Right lobe of liver (tissue), 6 donors: Measurements from ENCODE around the gene ARL15. TPM values are rescaled to one million over a fixed set of nuclear protein-coding genes. Genes with fewer than 3 reads are reported as not detected.
A peak's percentile ranks its signal among the peaks of the same experiment; 100 is the strongest.

ENCODE experiments used
- ATAC-seq, 4 donors: fragments of 200-7000 bp; cut with Tn5 transposase; one replicate each; pipeline ENCODE4 v1.9.1; 2020; ENCODE audit warnings: mild to moderate bottlenecking in 4 of 4, moderate library complexity in 4 of 4
- DNase-seq, 3 donors: peaks; one replicate each; pipeline ENCODE4 v3.0.0-alpha.2; 2020
- H3K27ac ChIP-seq, 3 donors: fragments of 200-600 bp; one replicate each; pipeline ENCODE4 v1.8.0; 2022
- H3K27me3 ChIP-seq, 2 donors: fragments of 200-600 bp; one replicate each; pipeline ENCODE4 v1.8.0; 2022
- H3K36me3 ChIP-seq, 4 donors: fragments of 200-600 bp; sonication (generic) in 1 of 4; one replicate each; pipeline versions ENCODE4 v1.5.1 to v1.8.0; 2017 to 2022; ENCODE audit warnings: control low read depth in 1 of 4
- H3K4me1 ChIP-seq, 4 donors: fragments of 200-600 bp; sonication (generic) in 1 of 4; one replicate each; pipeline versions ENCODE4 v1.5.1 to v1.8.0; 2017 to 2022; ENCODE audit warnings: control low read depth in 1 of 4
- H3K4me3 ChIP-seq, 3 donors: fragments of 200-600 bp; one replicate each; pipeline ENCODE4 v1.8.0; 2022
- H3K9me3 ChIP-seq, 4 donors: fragments of 200-600 bp; sonication (generic) in 1 of 4; one replicate each; pipeline versions ENCODE4 v1.5.1 to v1.8.0; 2017 to 2022; ENCODE audit warnings: control low read depth in 1 of 4
- CTCF ChIP-seq, 4 donors: fragments of 200-600 bp in 3 of 4; fragments of 450-650 bp in 1 of 4; IDR thresholded peaks; one replicate each; pipeline versions ENCODE4 v1.5.1 to v1.8.0; 2016 to 2022; ENCODE audit warnings: antibody characterized with exemption in 4 of 4, mild to moderate bottlenecking in 2 of 4
- POLR2A ChIP-seq: fragments of 450-650 bp; IDR thresholded peaks from one replicate; pipeline ENCODE4 v1.6.1; 2017; ENCODE audit warnings: antibody characterized with exemption, mild to moderate bottlenecking
- WGBS: methylation state at CpG from one replicate; pipeline ENCODE4 v1.1.6; 2018; ENCODE audit warnings: low coverage, low lambda C conversion rate; ENCODE audit not compliant: insufficient coverage; ENCODE audit errors: missing lambda C conversion rate; 5-methylcytosine and 5-hydroxymethylcytosine counted together
- intact Hi-C, 2 donors: fragments of 100-400 bp; cut with DNase I; formaldehyde crosslinking; loops; one replicate each; pipeline versions ENCODE4 v1.11.2 to v1.14.1; 2022
- total RNA-seq, 6 experiments: library from RNA; depleted of rRNA in 2 of 6; stranded (reverse); fragments of >200 nt in 2 of 6; fragmentation: NEBNext Ultra II Directional in 3 of 6; extraction: Animal tissue kit (Norgen Biotek cat#: 25700) in 3 of 6; gene quantifications; one replicate each; pipeline versions ENCODE4 v1.1.0 to v1.2.4, GENCODE V29; 2016 to 2023
- donor health status: DM: no; HTN: yes; CAD: no.
- donor health status: DM: no; HTN: no; CAD: no.
- donor health status: DM: no; HTN: no; CAD: no.
- donor health status: DM: no; HTN: yes; CAD: no.
- donor health status: DM: no; HTN: yes; CAD: no.

Gene ARL15
- total RNA-seq, 6 experiments from 2014 or later, result 6.3 to 16.5 (median 9.6) TPM

- no peaks in the 10 kb centered on the region for H3K36me3 ChIP-seq
- DNase-seq, result no peak
- H3K27me3 ChIP-seq, result no peaks in the 10 kb centered on the region
- intact Hi-C loops, result no loop called here
- no peak overlapping the region for H3K27ac ChIP-seq
- H3K4me3 ChIP-seq, result no peak overlapping the region
- 56% methylated on average over 5 of the region's 5 CpGs for WGBS
- H3K4me1 ChIP-seq, result no peaks in the 10 kb centered on the region
- ATAC-seq, result no peak
- TF ChIP-seq CTCF (IDR thresholded peaks at IDR 0.05) (no peak), POLR2A (no peak)
- H3K9me3 ChIP-seq, result no peaks in the 10 kb centered on the region
Measured at GRCh38 chr5:54021431-54022164, 288.8 kb downstream of the ARL15 start.

- TF ChIP-seq CTCF (IDR thresholded peaks at IDR 0.05) (no peak), POLR2A (no peak)
- ATAC-seq (no peak), DNase-seq (no peak)
- Histone ChIP-seq H3K36me3 (no peaks in the 10 kb centered on the region), H3K4me3 (no peak overlapping the region), H3K27me3 (no peaks in the 10 kb centered on the region), H3K9me3 (no peaks in the 10 kb centered on the region), H3K27ac (no peak overlapping the region), H3K4me1 (no peaks in the 10 kb centered on the region)
- 100% methylated on average over 2 of the region's 3 CpGs for WGBS
- intact Hi-C loops, result no loop called here
Measured at GRCh38 chr5:54018438-54018837, 291.9 kb downstream of the ARL15 start.

GRCh38 chr5:54017580-54017979, 292.8 kb downstream of the ARL15 start:
- H3K36me3 ChIP-seq, result no peaks in the 10 kb centered on the region
- no peak overlapping the region for H3K27ac ChIP-seq
- intact Hi-C loops, result no loop called here
- no peak for ATAC-seq
- no peaks in the 10 kb centered on the region for H3K9me3 ChIP-seq
- H3K27me3 ChIP-seq, result no peaks in the 10 kb centered on the region
- TF ChIP-seq POLR2A, result no peak
- TF ChIP-seq CTCF (IDR thresholded peaks at IDR 0.05), result no peak
- H3K4me1 ChIP-seq, result no peaks in the 10 kb centered on the region
- no peak for DNase-seq
- 77% methylated on average over 2 of the region's 2 CpGs for WGBS
- no peak overlapping the region for H3K4me3 ChIP-seq

GRCh38 chr5:54013556-54014194, 296.7 kb downstream of the ARL15 start:
- intact Hi-C loops, result no loop called here
- Histone ChIP-seq H3K36me3 (no peaks in the 10 kb centered on the region), H3K27me3 (no peaks in the 10 kb centered on the region), H3K9me3 (no peaks in the 10 kb centered on the region), H3K4me1 (peaks cover 0 to 18% (median 5%) of the 10 kb centered on the region in 4 donors), H3K27ac (no peak overlapping the region), H3K4me3 (no peak overlapping the region)
- DNase-seq (peak in 1 of 3 donors; percentile 32), ATAC-seq (peak in 1 of 4 donors; percentile 69)
- TF ChIP-seq CTCF (IDR thresholded peaks at IDR 0.05) (no peak), POLR2A (no peak)
